GM08714 (cell line): ENCODE measurements around the gene OR5M8.

Experiments
- H3K4me3 ChIP-seq: fragments of 200-500 bp; sonication (Bioruptor generic); 2 replicates; pipeline ENCODE4 v1.5.1; 2014; ENCODE audit warnings: mild to moderate bottlenecking, low read length, inconsistent platforms
- ZNF274 ChIP-seq: IDR thresholded peaks from 2 replicates; pipeline ENCODE4 v1.6.1; 2012; ENCODE audit warnings: mild to moderate bottlenecking, low read depth, low read length

OR5M8 gene

GRCh38 chr11:56491270-56491669, at the start of gene OR5M8:
Gene OR5M8, minus strand, starts transcription at chr11:56491370. Its CDS starts 0 bp downstream, at chr11:56491370.
- TF ChIP-seq ZNF274: no peak
- no peak within 1 kb of the TSS for H3K4me3 ChIP-seq

- no peak overlapping the region for H3K4me3 ChIP-seq
- no peak for TF ChIP-seq ZNF274
Measured at GRCh38 chr11:56533054-56533740, 42.0 kb upstream of the OR5M8 start.

GRCh38 chr11:56531856-56532255, 40.7 kb upstream of the OR5M8 start:
- no peak for TF ChIP-seq ZNF274

GRCh38 chr11:56522008-56522407, 30.8 kb upstream of the OR5M8 start:
- no peak overlapping the region for H3K4me3 ChIP-seq
- no peak for TF ChIP-seq ZNF274

More at GRCh38 chr11:56531856-56532255, 40.7 kb upstream of the OR5M8 start:
- no peak overlapping the region for H3K4me3 ChIP-seq

GRCh38 chr11:56513280-56513679, 22.1 kb upstream of the OR5M8 start:
- H3K4me3 ChIP-seq: no peak overlapping the region
- TF ChIP-seq ZNF274: no peak

- no peak for TF ChIP-seq ZNF274
- H3K4me3 ChIP-seq: no peak overlapping the region
Measured at GRCh38 chr11:56509439-56509838, 18.3 kb upstream of the OR5M8 start.

GRCh38 chr11:56497010-56497409, 5.8 kb upstream of the OR5M8 start:
- no peak overlapping the region for H3K4me3 ChIP-seq
- no peak for TF ChIP-seq ZNF274

GRCh38 chr11:56495117-56495516, 3.9 kb upstream of the OR5M8 start:
- no peak for TF ChIP-seq ZNF274
- H3K4me3 ChIP-seq: no peak overlapping the region

GRCh38 chr11:56486801-56487200, 4.4 kb downstream of the OR5M8 start:
- no peak for TF ChIP-seq ZNF274
- no peak overlapping the region for H3K4me3 ChIP-seq

GRCh38 chr11:56474729-56475235, 16.4 kb downstream of the OR5M8 start:
- no peak for TF ChIP-seq ZNF274

GRCh38 chr11:56473252-56473651, 17.9 kb downstream of the OR5M8 start, which contains the start of gene OR5M3:
Gene OR5M3, minus strand, starts transcription at chr11:56473352. Its CDS starts 2,855 bp downstream, at chr11:56470497.
- no peak for TF ChIP-seq ZNF274

More at GRCh38 chr11:56474729-56475235, 16.4 kb downstream of the OR5M8 start:
- no peak overlapping the region for H3K4me3 ChIP-seq

GRCh38 chr11:56457076-56457475, 34.1 kb downstream of the OR5M8 start:
- TF ChIP-seq ZNF274: no peak

More at GRCh38 chr11:56473252-56473651, 17.9 kb downstream of the OR5M8 start, which contains the start of gene OR5M3:
- H3K4me3 ChIP-seq: no peak within 1 kb of the TSS

GRCh38 chr11:56453521-56453920, 37.6 kb downstream of the OR5M8 start:
- no peak overlapping the region for H3K4me3 ChIP-seq
- no peak for TF ChIP-seq ZNF274

More at GRCh38 chr11:56457076-56457475, 34.1 kb downstream of the OR5M8 start:
- H3K4me3 ChIP-seq: no peak overlapping the region
